Astrocyte (in vitro differentiated cells and primary cell): ENCODE results near the gene LAYN.

Source experiments
- EZH2 ChIP-seq: IDR thresholded peaks from 2 replicates; pipeline ENCODE4 v1.6.1; 2012; ENCODE audit warnings: mild to moderate bottlenecking, low read length, inconsistent platforms; ENCODE audit not compliant: insufficient read depth
- TF ChIP-seq, protein P1 (sequence below): IDR thresholded peaks from 2 replicates; pipeline ENCODE4 v1.5.1; 2011; ENCODE audit warnings: low read depth, mild to moderate bottlenecking, inconsistent platforms, low read length, moderate library complexity; ENCODE audit not compliant: insufficient read depth

- no peak for TF ChIP-seq EZH2
- TF ChIP-seq, protein P1, sequence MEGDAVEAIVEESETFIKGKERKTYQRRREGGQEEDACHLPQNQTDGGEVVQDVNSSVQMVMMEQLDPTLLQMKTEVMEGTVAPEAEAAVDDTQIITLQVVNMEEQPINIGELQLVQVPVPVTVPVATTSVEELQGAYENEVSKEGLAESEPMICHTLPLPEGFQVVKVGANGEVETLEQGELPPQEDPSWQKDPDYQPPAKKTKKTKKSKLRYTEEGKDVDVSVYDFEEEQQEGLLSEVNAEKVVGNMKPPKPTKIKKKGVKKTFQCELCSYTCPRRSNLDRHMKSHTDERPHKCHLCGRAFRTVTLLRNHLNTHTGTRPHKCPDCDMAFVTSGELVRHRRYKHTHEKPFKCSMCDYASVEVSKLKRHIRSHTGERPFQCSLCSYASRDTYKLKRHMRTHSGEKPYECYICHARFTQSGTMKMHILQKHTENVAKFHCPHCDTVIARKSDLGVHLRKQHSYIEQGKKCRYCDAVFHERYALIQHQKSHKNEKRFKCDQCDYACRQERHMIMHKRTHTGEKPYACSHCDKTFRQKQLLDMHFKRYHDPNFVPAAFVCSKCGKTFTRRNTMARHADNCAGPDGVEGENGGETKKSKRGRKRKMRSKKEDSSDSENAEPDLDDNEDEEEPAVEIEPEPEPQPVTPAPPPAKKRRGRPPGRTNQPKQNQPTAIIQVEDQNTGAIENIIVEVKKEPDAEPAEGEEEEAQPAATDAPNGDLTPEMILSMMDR = no peak
These were observed 17.2 kb upstream of the LAYN start for GRCh38 chr11:111523343-111523742.
